Gastroesophageal sphincter (tissue), 4 donors: Measurements from ENCODE around the gene LY6G6D. TPM values are rescaled to one million over a fixed set of nuclear protein-coding genes. Genes with fewer than 3 reads are reported as not detected.

Experiments
- ATAC-seq: fragments of 150-250 bp; one replicate; pipeline ENCODE4 v1.9.1; 2016; ENCODE audit warnings: mild to moderate bottlenecking, moderate library complexity
- H3K27ac ChIP-seq, 4 donors: fragments of 200-600 bp; sonication (generic) in 3 of 4; 1 replicate in 3 of 4; 2 replicates in 1 of 4; pipeline ENCODE4 v1.5.1; 2016 to 2019
- H3K27me3 ChIP-seq: fragments of 200-600 bp; sonication (generic); one replicate; pipeline ENCODE4 v1.5.1; 2019
- H3K36me3 ChIP-seq, 2 donors: fragments of 200-600 bp; sonication (generic); one replicate each; pipeline ENCODE4 v1.5.1; 2019; ENCODE audit warnings: control low read depth in 1 of 2
- H3K4me1 ChIP-seq, 3 donors: fragments of 200-600 bp; sonication (generic); 1 replicate in 2 of 3; 2 replicates in 1 of 3; pipeline ENCODE4 v1.5.1; 2016 to 2019; ENCODE audit warnings: control low read depth in 2 of 3
- H3K4me3 ChIP-seq, 2 donors: fragments of 200-600 bp; sonication (generic); one replicate each; pipeline ENCODE4 v1.5.1; 2019; ENCODE audit warnings: mild to moderate bottlenecking in 1 of 2, moderate library complexity in 1 of 2
- H3K9me3 ChIP-seq, 3 donors: fragments of 200-600 bp; sonication (generic); one replicate each; pipeline ENCODE4 v1.5.1; 2017 to 2019; ENCODE audit warnings: control low read depth in 2 of 3
- EP300 ChIP-seq: sonication (generic); formaldehyde crosslinking; IDR thresholded peaks from one replicate; pipeline ENCODE4 v1.6.1; 2017; ENCODE audit warnings: antibody characterized with exemption, mild to moderate bottlenecking
- POLR2A ChIP-seq, 2 donors: fragments of 450-650 bp; IDR thresholded peaks; one replicate each; pipeline ENCODE4 v1.6.1; 2017; ENCODE audit warnings: antibody characterized with exemption in 2 of 2, mild to moderate bottlenecking in 2 of 2, moderate library complexity in 1 of 2
- POLR2AphosphoS5 ChIP-seq: sonication (generic); formaldehyde crosslinking; IDR thresholded peaks from one replicate; pipeline ENCODE4 v1.6.1; 2017; ENCODE audit warnings: antibody characterized with exemption
- WGBS, 2 donors: methylation state at CpG; one replicate each; pipeline ENCODE4 v1.1.5; 2018; ENCODE audit warnings: low coverage in 1 of 2; 5-methylcytosine and 5-hydroxymethylcytosine counted together
- total RNA-seq, 4 donors: library from RNA; depleted of rRNA; stranded (reverse); fragments of >200 nt; gene quantifications; one replicate each; pipeline ENCODE4 v1.1.0, GENCODE V29; 2016
- TF ChIP-seq, protein P1 (sequence below), 4 experiments: fragments of 200-600 bp in 2 of 4; fragments of 450-650 bp in 2 of 4; sonication (generic) in 1 of 4; IDR thresholded peaks; one replicate each; pipeline ENCODE4 v1.5.1; 2017 to 2019; ENCODE audit warnings: antibody characterized with exemption in 4 of 4, mild to moderate bottlenecking in 2 of 4, moderate library complexity in 2 of 4

LY6G6D gene, protein sequence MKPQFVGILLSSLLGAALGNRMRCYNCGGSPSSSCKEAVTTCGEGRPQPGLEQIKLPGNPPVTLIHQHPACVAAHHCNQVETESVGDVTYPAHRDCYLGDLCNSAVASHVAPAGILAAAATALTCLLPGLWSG
- not detected for total RNA-seq

DNA sequence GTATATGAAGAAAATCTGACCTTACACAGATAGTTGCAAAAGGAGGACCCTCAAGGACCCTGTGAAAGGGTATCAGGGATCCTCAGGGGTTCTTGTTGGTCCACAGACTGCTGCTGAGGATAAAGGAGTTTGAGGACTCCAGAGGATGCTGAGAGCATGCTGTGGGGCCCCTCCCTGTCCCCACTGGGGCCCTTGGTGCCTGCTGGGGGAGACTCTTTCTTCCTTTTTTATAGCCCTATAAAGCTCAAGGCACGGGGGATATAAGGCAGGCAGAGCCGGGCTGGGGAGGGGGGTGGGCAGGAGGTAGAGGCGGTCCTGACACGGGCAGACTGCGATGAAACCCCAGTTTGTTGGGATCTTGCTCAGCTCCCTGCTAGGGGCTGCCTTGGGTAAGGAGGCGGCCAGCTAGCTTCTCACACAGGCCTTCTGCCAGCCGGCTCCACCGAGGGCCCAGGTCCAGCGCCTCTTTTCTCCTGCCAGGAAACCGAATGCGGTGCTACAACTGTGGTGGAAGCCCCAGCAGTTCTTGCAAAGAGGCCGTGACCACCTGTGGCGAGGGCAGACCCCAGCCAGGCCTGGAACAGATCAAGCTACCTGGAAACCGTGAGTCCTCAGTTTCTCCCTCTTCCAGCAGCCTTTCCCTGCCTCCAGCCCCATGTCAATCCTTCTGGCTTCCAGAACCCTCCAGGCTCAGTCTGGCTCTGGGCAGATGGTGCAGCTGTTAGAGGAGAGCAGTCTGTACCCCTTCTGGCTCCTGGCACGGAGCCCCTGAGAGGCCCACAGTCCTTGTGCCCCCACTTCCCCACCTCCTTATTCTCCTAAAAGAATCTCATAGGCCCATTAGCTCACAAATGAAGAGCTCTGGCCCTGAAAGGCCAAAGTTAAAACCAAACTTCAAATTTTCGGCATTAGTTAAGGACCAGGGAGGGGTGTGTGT is at the start of gene LY6G6D:
LY6G6D (plus strand) TSS at position 327 of the 937 bp plus-strand sequence; CDS start at position 335, 8 bp downstream.
- H3K36me3 ChIP-seq = no peaks in the 10 kb centered on the region
- H3K4me3 ChIP-seq = no peak within 1 kb of the TSS
- no peaks in the 10 kb centered on the region for H3K9me3 ChIP-seq
- no peaks in the 10 kb centered on the region for H3K4me1 ChIP-seq
- no peaks in the 10 kb centered on the region for H3K27me3 ChIP-seq
- TF ChIP-seq EP300 (no peak), POLR2AphosphoS5 (no peak), POLR2A (IDR thresholded peaks at IDR 0.05) (no peak)
- TF ChIP-seq, protein P1, sequence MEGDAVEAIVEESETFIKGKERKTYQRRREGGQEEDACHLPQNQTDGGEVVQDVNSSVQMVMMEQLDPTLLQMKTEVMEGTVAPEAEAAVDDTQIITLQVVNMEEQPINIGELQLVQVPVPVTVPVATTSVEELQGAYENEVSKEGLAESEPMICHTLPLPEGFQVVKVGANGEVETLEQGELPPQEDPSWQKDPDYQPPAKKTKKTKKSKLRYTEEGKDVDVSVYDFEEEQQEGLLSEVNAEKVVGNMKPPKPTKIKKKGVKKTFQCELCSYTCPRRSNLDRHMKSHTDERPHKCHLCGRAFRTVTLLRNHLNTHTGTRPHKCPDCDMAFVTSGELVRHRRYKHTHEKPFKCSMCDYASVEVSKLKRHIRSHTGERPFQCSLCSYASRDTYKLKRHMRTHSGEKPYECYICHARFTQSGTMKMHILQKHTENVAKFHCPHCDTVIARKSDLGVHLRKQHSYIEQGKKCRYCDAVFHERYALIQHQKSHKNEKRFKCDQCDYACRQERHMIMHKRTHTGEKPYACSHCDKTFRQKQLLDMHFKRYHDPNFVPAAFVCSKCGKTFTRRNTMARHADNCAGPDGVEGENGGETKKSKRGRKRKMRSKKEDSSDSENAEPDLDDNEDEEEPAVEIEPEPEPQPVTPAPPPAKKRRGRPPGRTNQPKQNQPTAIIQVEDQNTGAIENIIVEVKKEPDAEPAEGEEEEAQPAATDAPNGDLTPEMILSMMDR (IDR thresholded peaks at IDR 0.05) = no peak
- 73 to 100% methylated on average over 1 of the region's 16 CpGs for WGBS, 2 donors
- no peak for ATAC-seq
- no peak within 1 kb of the TSS for H3K27ac ChIP-seq

DNA sequence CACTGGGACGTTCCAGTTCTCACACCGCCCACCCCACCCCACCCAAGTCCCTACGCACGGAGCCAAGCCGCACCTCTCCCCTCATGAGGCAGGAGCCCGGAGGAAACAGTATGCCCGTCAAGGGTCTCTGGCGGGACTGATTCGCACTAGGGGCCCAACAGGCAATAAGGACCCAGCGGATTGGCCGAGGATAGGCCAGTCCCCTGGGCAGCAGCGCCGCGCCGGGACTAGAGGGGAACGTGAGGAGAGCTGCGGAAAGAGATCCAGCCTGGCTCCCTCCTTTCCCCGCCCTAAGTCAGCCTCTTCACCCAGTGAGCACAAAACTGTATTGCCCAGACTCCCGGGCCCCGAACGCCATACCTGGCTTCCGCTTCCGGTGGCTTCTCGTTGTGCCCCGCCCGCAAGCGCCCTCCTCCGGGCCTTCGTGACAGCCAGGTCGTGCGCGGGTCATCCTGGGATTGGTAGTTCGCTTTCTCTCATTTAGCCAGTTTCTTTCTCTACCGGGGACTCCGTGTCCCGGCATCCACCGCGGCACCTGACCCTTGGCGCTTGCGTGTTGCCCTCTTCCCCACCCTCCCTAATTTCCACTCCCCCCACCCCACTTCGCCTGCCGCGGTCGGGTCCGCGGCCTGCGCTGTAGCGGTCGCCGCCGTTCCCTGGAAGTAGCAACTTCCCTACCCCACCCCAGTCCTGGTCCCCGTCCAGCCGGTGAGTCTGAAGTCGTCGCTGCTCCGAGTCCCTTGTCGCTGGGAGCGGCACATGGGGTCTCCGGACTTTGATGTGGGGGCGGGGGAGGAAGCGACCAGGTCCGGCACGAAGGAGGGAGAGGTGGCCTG is 49.4 kb upstream of the LY6G6D start, which contains the start of gene CSNK2B:
CSNK2B (plus strand) TSS at position 580 of the 836 bp plus-strand sequence. CDS start 752 bp downstream, outside the sequence.
- peak within 1 kb of the TSS; percentile 95 to 98 (median 96) for H3K27ac ChIP-seq
- H3K27me3 ChIP-seq = no peaks in the 10 kb centered on the region
- peaks cover 0 to 74% (median 28%) of the 10 kb centered on the region in 3 donors for H3K4me1 ChIP-seq
- peak; percentile 91 for ATAC-seq
- 0 to 1% methylated on average over 22 to 33 of the region's 63 CpGs for WGBS, 2 donors
- H3K9me3 ChIP-seq = no peaks in the 10 kb centered on the region
- H3K36me3 ChIP-seq = peaks cover 0 to 61% of the 10 kb centered on the region in 2 donors
- peak within 1 kb of the TSS; percentile 55 to 67 for H3K4me3 ChIP-seq
- TF ChIP-seq POLR2A (IDR thresholded peaks at IDR 0.05) = peak; percentile 61 to 70
- TF ChIP-seq POLR2AphosphoS5 = peak; percentile 71
- TF ChIP-seq, protein P1 (IDR thresholded peaks at IDR 0.05) = peak in 1 of 4 experiments; percentile 18
- TF ChIP-seq EP300 = no peak

DNA sequence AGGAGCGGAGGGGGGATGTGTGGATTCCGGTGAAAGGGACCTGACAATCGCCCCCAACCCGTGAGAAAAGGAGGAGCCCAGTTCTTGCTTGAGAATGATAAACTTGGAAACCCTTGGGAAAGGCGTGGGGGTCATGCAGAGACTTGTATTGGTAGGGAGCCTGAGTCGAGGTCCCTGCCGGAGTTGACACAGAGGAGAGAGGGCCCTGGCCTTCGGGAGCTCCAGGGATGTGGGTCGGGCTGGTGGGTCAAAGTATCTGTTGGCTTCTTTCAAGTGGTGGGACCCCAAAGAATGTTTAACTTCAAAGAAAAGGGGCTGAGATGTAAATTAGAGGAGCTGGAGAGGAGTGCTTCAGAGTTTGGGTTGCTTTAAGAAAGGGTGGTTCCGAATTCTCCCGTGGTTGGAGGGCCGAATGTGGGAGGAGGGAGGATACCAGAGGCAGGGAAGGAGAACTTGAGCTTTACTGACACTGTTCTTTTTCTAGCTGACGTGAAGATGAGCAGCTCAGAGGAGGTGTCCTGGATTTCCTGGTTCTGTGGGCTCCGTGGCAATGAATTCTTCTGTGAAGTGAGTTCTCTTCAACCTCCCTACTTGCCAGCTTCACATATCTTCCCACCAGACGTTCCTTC is 48.7 kb upstream of the LY6G6D start:
- Histone ChIP-seq H3K27ac (peak overlapping the region; percentile 60 to 98 (median 95)), H3K9me3 (no peaks in the 10 kb centered on the region), H3K27me3 (no peaks in the 10 kb centered on the region), H3K4me1 (peaks cover 0 to 67% (median 28%) of the 10 kb centered on the region in 3 donors), H3K4me3 (peak overlapping the region; percentile 55 to 67), H3K36me3 (peaks cover 0 to 68% of the 10 kb centered on the region in 2 donors)
- no peak for TF ChIP-seq POLR2AphosphoS5
- TF ChIP-seq POLR2A (IDR thresholded peaks at IDR 0.05) = no peak
- TF ChIP-seq, protein P1 (IDR thresholded peaks at IDR 0.05) = no peak
- TF ChIP-seq EP300 = no peak
- no peak for ATAC-seq
- WGBS, 2 donors = 4 to 7% methylated on average over 6 to 12 of the region's 15 CpGs

DNA sequence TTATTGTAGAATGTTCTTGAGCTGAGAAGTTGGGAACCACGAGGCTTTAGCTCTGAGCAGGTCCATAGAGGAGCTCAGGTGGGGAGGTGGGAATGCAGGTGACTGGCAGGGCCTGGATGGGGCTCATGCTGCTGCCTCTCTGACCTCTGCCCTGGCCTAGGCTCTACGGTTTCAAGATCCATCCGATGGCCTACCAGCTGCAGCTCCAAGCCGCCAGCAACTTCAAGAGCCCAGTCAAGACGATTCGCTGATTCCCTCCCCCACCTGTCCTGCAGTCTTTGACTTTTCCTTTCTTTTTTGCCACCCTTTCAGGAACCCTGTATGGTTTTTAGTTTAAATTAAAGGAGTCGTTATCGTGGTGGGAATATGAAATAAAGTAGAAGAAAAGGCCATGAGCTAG is 45.5 kb upstream of the LY6G6D start, which contains the start of gene LY6G5B:
LY6G5B (plus strand) TSS at position 301 of the 400 bp plus-strand sequence. CDS start 975 bp downstream, outside the sequence.
- H3K36me3 ChIP-seq = peaks cover 0 to 75% of the 10 kb centered on the region in 2 donors
- no peaks in the 10 kb centered on the region for H3K27me3 ChIP-seq
- ATAC-seq = no peak
- H3K4me1 ChIP-seq = peaks cover 0 to 36% (median 11%) of the 10 kb centered on the region in 3 donors
- H3K9me3 ChIP-seq = no peaks in the 10 kb centered on the region
- TF ChIP-seq POLR2AphosphoS5 = no peak
- no peak for TF ChIP-seq EP300
- no peak for TF ChIP-seq POLR2A (IDR thresholded peaks at IDR 0.05)
- TF ChIP-seq, protein P1 (IDR thresholded peaks at IDR 0.05) = no peak
- H3K27ac ChIP-seq = no peak within 1 kb of the TSS
- no peak within 1 kb of the TSS for H3K4me3 ChIP-seq
- WGBS, 2 donors = 67% methylated on average over 8 of the region's 8 CpGs; no CpG with 5 or more reads in 1 of the 2 donors
